ENCODE data around the gene MARS1.
A peak's percentile ranks its signal among the peaks of the same experiment; 100 is the strongest.

MARS1 gene

GRCh38 chr12:57452937-57453509, 34.8 kb upstream of the MARS1 start:
- TF ChIP-seq, protein P1, sequence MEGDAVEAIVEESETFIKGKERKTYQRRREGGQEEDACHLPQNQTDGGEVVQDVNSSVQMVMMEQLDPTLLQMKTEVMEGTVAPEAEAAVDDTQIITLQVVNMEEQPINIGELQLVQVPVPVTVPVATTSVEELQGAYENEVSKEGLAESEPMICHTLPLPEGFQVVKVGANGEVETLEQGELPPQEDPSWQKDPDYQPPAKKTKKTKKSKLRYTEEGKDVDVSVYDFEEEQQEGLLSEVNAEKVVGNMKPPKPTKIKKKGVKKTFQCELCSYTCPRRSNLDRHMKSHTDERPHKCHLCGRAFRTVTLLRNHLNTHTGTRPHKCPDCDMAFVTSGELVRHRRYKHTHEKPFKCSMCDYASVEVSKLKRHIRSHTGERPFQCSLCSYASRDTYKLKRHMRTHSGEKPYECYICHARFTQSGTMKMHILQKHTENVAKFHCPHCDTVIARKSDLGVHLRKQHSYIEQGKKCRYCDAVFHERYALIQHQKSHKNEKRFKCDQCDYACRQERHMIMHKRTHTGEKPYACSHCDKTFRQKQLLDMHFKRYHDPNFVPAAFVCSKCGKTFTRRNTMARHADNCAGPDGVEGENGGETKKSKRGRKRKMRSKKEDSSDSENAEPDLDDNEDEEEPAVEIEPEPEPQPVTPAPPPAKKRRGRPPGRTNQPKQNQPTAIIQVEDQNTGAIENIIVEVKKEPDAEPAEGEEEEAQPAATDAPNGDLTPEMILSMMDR (IDR thresholded peaks at IDR 0.05; ENCODE audit: control insufficient read depth, insufficient read depth, low read depth, low read length, missing control alignments), result peak; percentile 95
- DNase-seq (ENCODE audit: low read depth), result peak; percentile 45
- no peak overlapping the region for H3K4me3 ChIP-seq (ENCODE audit: control insufficient read depth, low read depth, low read length)

DNA sequence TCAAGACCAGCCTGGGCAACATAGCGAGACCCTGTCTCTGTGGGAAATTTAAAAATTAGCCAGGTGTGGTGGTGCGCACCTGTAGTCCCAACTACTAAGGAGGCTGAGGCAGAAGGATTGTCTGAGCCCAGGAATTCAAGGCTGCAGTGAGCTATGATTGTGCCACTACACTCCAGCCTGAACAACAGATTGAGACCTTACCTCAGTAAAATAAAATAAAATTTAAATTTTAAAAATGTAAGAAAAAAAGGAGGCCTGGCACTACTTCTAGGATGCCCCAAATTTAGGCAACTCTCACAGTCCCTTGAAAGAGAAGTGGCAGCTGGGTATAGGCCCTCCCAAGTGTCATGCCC, 33.7 kb upstream of the MARS1 start:
- TF ChIP-seq, protein P1 (IDR thresholded peaks at IDR 0.05; ENCODE audit: control insufficient read depth, insufficient read depth, low read depth, low read length, missing control alignments), result no peak

DNA sequence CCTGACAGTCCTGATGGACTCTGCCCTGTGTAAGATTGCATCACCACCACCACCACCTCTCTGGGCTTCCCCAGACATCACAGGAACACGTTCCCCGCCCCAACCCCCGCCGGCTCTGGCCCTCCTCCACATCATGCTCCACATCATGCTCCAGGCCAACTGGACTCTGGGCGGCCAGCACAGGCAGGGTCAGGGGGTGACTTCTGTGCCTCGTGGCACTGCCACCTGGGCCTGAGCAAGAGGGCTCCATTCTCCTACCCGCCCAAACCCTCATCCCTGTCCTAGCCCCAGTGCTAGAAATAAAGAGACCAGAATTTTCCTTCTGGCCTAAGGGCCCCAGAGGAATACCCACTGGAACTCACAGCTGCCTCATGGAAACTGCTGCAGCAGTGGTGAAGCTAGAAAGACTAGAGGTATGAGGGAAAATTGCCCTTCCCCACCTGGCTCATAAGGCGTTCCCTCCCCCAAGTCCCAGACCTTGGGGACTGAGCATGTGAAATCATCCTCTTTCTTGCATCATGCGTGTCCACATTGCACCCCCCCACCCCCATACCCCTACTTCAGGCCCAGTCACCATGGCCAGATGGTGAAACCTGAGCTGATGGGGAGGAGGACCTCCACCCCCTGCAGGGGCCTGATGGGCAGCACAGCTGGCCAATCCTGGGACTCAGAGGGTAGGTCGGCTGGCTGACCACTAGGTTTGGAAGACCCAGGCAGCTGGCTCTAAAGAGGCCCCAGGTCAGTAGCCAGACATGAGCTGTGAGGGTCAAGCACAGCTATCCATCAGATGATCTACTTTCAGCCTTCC, 33.1 kb upstream of the MARS1 start, which contains the start of gene INHBE:
TSS of gene INHBE (plus strand) at position 742 of the 808 bp plus-strand sequence. CDS start 230 bp downstream, outside the sequence.
- peak within 1 kb of the TSS; percentile 17 for H3K4me3 ChIP-seq (ENCODE audit: control insufficient read depth, low read depth, low read length)
- peak; percentile 86 for DNase-seq (ENCODE audit: low read depth)
- TF ChIP-seq, protein P1 (IDR thresholded peaks at IDR 0.05; ENCODE audit: control insufficient read depth, insufficient read depth, low read depth, low read length, missing control alignments), result no peak

More for the DNA sequence above, 33.7 kb upstream of the MARS1 start:
- H3K4me3 ChIP-seq (ENCODE audit: control insufficient read depth, low read depth, low read length), result no peak overlapping the region
- no peak for DNase-seq (ENCODE audit: low read depth)

- TF ChIP-seq, protein P1 (IDR thresholded peaks at IDR 0.05; ENCODE audit: control insufficient read depth, insufficient read depth, low read depth, low read length, missing control alignments), result no peak
- peak overlapping the region; percentile 17 for H3K4me3 ChIP-seq (ENCODE audit: control insufficient read depth, low read depth, low read length)
Observed at GRCh38 chr12:57455374-57456144, 32.3 kb upstream of the MARS1 start.

DNA sequence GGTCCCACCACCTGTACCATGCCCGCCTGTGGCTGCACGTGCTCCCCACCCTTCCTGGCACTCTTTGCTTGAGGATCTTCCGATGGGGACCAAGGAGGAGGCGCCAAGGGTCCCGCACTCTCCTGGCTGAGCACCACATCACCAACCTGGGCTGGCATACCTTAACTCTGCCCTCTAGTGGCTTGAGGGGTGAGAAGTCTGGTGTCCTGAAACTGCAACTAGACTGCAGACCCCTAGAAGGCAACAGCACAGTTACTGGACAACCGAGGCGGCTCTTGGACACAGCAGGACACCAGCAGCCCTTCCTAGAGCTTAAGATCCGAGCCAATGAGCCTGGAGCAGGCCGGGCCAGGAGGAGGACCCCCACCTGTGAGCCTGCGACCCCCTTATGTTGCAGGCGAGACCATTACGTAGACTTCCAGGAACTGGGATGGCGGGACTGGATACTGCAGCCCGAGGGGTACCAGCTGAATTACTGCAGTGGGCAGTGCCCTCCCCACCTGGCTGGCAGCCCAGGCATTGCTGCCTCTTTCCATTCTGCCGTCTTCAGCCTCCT, 31.6 kb upstream of the MARS1 start:
- TF ChIP-seq, protein P1 (IDR thresholded peaks at IDR 0.05; ENCODE audit: control insufficient read depth, insufficient read depth, low read depth, low read length, missing control alignments), result peak; percentile 68
- no peak for DNase-seq (ENCODE audit: low read depth)
- peak overlapping the region; percentile 17 for H3K4me3 ChIP-seq (ENCODE audit: control insufficient read depth, low read depth, low read length)

More at GRCh38 chr12:57455374-57456144, 32.3 kb upstream of the MARS1 start:
- DNase-seq (ENCODE audit: low read depth), result no peak

Measured in AG09309 (cell line).